Ovary (tissue), 9 donors: ENCODE data around the gene DCPS. TPM values are rescaled to one million over a fixed set of nuclear protein-coding genes. Genes with fewer than 3 reads are reported as not detected.

ENCODE experiments used
- DNase-seq, 5 donors: peaks; one replicate each; pipeline ENCODE4 v3.0.0-alpha.2; 2019 to 2020
- H3K27ac ChIP-seq, 2 donors: fragments of 200-600 bp; one replicate each; pipeline versions ENCODE4 v1.5.1 to v1.8.0; 2019 to 2022
- H3K27me3 ChIP-seq: fragments of 200-600 bp; one replicate; pipeline ENCODE4 v1.8.0; 2022
- H3K36me3 ChIP-seq: fragments of 200-600 bp; sonication (generic); one replicate; pipeline ENCODE4 v1.5.1; 2019
- H3K4me1 ChIP-seq: one replicate; pipeline ENCODE4 v1.8.1; 2013; ENCODE audit warnings: mild to moderate bottlenecking, moderate library complexity; ENCODE audit not compliant: insufficient read depth
- H3K4me3 ChIP-seq: fragments of 200-600 bp; sonication (generic); one replicate; pipeline ENCODE4 v1.5.1; 2017
- H3K9me3 ChIP-seq, 2 donors: fragments of 200-600 bp in 1 of 2; sonication (generic) in 1 of 2; one replicate each; pipeline versions ENCODE4 v1.5.1 to v1.8.1; 2013 to 2019; ENCODE audit warnings: mild to moderate bottlenecking in 1 of 2, moderate library complexity in 1 of 2
- CTCF ChIP-seq, 3 donors: fragments of 450-650 bp in 2 of 3; fragments of 200-600 bp in 1 of 3; IDR thresholded peaks; one replicate each; pipeline versions ENCODE4 v1.5.1 to v1.8.0; 2016 to 2022; ENCODE audit warnings: antibody characterized with exemption in 3 of 3, mild to moderate bottlenecking in 1 of 3
- EP300 ChIP-seq: sonication (generic); formaldehyde crosslinking; IDR thresholded peaks from one replicate; pipeline ENCODE4 v1.6.1; 2017; ENCODE audit warnings: antibody characterized with exemption
- POLR2A ChIP-seq: fragments of 450-650 bp; IDR thresholded peaks from one replicate; pipeline ENCODE4 v1.6.1; 2017; ENCODE audit warnings: antibody characterized with exemption, mild to moderate bottlenecking, moderate library complexity
- WGBS, 3 donors: extraction: QIAGEN DNeasy Blood & Tissue Kit in 1 of 3; methylation state at CpG; one replicate each; pipeline versions ENCODE4 v1.1.5 to v1.1.7; 2013 to 2017; 5-methylcytosine and 5-hydroxymethylcytosine counted together
- intact Hi-C, 4 donors: fragments of 100-400 bp; cut with DNase I; formaldehyde crosslinking; loops; one replicate each; pipeline versions ENCODE4 v1.11.0 to v1.15.1; 2022 to 2023
- polyA plus RNA-seq, 2 donors: library from polyadenylated mRNA; stranded (reverse); fragments of 200-250 nt in 1 of 2; fragments of 350-450 nt in 1 of 2; fragmentation: Illumina TruSeq in 1 of 2; extraction: RNeasy Lipid Tissue Mini Kit (QIAGEN cat#74804) in 1 of 2; gene quantifications; one replicate each; pipeline ENCODE4 v1.2.3, GENCODE V29; 2013 to 2014
- total RNA-seq, 7 donors: library from RNA; depleted of rRNA in 2 of 7; stranded (reverse); fragments of >200 nt in 2 of 7; fragmentation: NEBNext Ultra II Directional in 3 of 7; extraction: Animal tissue kit (Norgen Biotek cat#: 25700) in 3 of 7; gene quantifications; one replicate each; pipeline versions ENCODE4 v1.1.0 to v1.2.4, GENCODE V29; 2016 to 2023
- donor health status: DM: no; HTN: no; CAD: no; lungs with moderate emphysema.
- donor health status: DM: no; HTN: no; CAD: no.
- donor health status: Bipolar disorder and iron deficiency.
- donor health status: DM: yes; HTN: yes; CAD: no.
- donor health status: DM: no; HTN: no; CAD: no.
- donor health status: DM: yes; HTN: yes; CAD: no.

Gene DCPS
- total and polyA plus RNA-seq, 9 donors = 6.6 to 17.2 (median 13.5) TPM

DNA sequence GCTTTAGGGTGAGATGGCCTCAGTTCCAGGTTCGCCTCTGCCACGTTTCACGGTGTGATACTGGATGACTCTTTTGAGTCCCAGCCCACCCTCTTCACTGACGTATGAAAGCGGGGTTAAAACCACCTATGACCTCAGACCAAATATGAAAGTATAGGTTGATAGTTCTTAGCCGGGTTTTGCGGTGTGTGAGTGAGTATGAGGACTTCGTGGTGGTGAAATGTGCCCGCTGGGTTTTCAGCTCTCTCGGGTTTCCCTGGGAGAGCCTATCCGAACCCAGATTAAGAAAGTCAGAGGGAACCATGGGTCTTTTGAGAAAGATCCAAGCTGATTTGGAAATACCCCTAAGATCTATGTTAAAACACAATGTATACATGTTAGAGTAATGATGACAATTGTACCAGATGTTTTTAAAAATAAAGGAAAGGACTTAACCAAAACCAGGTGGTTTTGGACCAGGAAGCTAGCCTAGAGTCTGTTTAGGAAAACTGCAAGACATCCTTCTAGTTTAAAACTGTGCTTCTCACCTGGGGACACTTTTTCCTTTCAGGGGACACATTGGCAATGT is 25.9 kb downstream of the DCPS start:
- H3K27ac ChIP-seq = no peak overlapping the region
- no peak for TF ChIP-seq EP300
- WGBS, 3 donors = 90 to 92% (median 91%) methylated on average over 11 of the region's 11 CpGs
- H3K9me3 ChIP-seq = no peaks in the 10 kb centered on the region
- intact Hi-C loops = no loop called here
- H3K36me3 ChIP-seq = no peaks in the 10 kb centered on the region
- no peak overlapping the region for H3K4me3 ChIP-seq
- peaks cover 6% of the 10 kb centered on the region for H3K4me1 ChIP-seq
- DNase-seq = peak in 1 of 5 donors; percentile 11
- H3K27me3 ChIP-seq = no peaks in the 10 kb centered on the region

- Histone ChIP-seq H3K9me3 (no peaks in the 10 kb centered on the region), H3K27me3 (no peaks in the 10 kb centered on the region), H3K4me3 (no peak overlapping the region), H3K36me3 (no peaks in the 10 kb centered on the region), H3K27ac (no peak overlapping the region), H3K4me1 (peaks cover 6% of the 10 kb centered on the region)
- intact Hi-C loops = no loop called here
- peak in 1 of 5 donors; percentile 33 for DNase-seq
- WGBS, 3 donors = 95% methylated on average over 13 of the region's 13 CpGs
- TF ChIP-seq POLR2A (no peak), EP300 (no peak), CTCF (IDR thresholded peaks at IDR 0.05) (no peak)
Observed at GRCh38 chr11:126331286-126331685, 27.4 kb downstream of the DCPS start.

- 44 to 50% (median 45%) methylated on average over 5 of the region's 5 CpGs for WGBS, 3 donors
- peaks cover 13% of the 10 kb centered on the region for H3K4me1 ChIP-seq
- DNase-seq = peak; percentile 60 to 81 (median 72)
- no peak overlapping the region for H3K27ac ChIP-seq
- intact Hi-C loops = no loop called here
- no peaks in the 10 kb centered on the region for H3K27me3 ChIP-seq
- H3K4me3 ChIP-seq = no peak overlapping the region
- no peaks in the 10 kb centered on the region for H3K9me3 ChIP-seq
- H3K36me3 ChIP-seq = no peaks in the 10 kb centered on the region
- no peak for TF ChIP-seq CTCF (IDR thresholded peaks at IDR 0.05)
- TF ChIP-seq POLR2A = no peak
- TF ChIP-seq EP300 = no peak
Observed at GRCh38 chr11:126332221-126332711, 28.4 kb downstream of the DCPS start.

DNA sequence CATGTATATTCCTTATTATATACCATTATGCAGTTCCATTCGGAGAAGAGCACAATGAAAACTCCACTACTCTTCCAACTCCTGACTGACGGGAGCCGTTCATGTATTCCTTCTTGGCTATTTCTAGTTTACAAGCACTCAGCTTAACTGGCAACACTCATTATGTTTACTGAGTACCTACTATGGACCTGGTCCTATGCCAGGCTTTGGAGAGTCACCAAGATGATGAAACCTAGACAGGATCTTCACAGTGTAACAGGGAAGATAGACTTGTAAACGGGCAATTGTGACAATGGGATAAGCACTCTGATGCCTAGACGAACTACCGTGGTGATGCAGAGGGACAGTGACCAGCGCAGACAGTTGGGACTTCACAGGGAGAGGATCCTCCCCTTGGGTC is 29.3 kb downstream of the DCPS start:
- no peak overlapping the region for H3K27ac ChIP-seq
- 95 to 96% (median 95%) methylated on average over 7 of the region's 7 CpGs for WGBS, 3 donors
- H3K9me3 ChIP-seq = no peaks in the 10 kb centered on the region
- no peak overlapping the region for H3K4me3 ChIP-seq
- no peaks in the 10 kb centered on the region for H3K27me3 ChIP-seq
- H3K36me3 ChIP-seq = no peaks in the 10 kb centered on the region
- no peak for DNase-seq
- intact Hi-C loops = no loop called here
- peaks cover 13% of the 10 kb centered on the region for H3K4me1 ChIP-seq
- no peak for TF ChIP-seq CTCF (IDR thresholded peaks at IDR 0.05)

GRCh38 chr11:126334659-126335462 is 31.0 kb downstream of the DCPS start:
- 89 to 92% (median 90%) methylated on average over 6 of the region's 6 CpGs for WGBS, 3 donors
- no peaks in the 10 kb centered on the region for H3K36me3 ChIP-seq
- no peak overlapping the region for H3K4me3 ChIP-seq
- no peaks in the 10 kb centered on the region for H3K27me3 ChIP-seq
- no peaks in the 10 kb centered on the region for H3K9me3 ChIP-seq
- DNase-seq = peak in 1 of 5 donors; percentile 19
- intact Hi-C loops = no loop called here
- peaks cover 13% of the 10 kb centered on the region for H3K4me1 ChIP-seq
- H3K27ac ChIP-seq = no peak overlapping the region
- TF ChIP-seq CTCF (IDR thresholded peaks at IDR 0.05) (no peak), EP300 (no peak), POLR2A (no peak)
